OCI-LY7 (cell line): ENCODE data around the gene ABCC1.

Source experiments
- EZH2phosphoT487 ChIP-seq: fragments of 200-600 bp; sonication (generic); IDR thresholded peaks from 2 replicates; pipeline ENCODE4 v1.6.1; 2018; ENCODE audit warnings: low read depth, borderline replicate concordance, mild to moderate bottlenecking, mixed run types, antibody characterized with exemption, low read length, moderate library complexity, mixed read lengths
- TF ChIP-seq, protein P1 (sequence below): fragments of 200-600 bp; sonication (generic); conservative IDR thresholded peaks from 2 replicates; pipeline ENCODE4 v1.5.1; 2014; ENCODE audit warnings: mild to moderate bottlenecking, antibody characterized with exemption, low read length, moderate library complexity, mixed read lengths

DNA sequence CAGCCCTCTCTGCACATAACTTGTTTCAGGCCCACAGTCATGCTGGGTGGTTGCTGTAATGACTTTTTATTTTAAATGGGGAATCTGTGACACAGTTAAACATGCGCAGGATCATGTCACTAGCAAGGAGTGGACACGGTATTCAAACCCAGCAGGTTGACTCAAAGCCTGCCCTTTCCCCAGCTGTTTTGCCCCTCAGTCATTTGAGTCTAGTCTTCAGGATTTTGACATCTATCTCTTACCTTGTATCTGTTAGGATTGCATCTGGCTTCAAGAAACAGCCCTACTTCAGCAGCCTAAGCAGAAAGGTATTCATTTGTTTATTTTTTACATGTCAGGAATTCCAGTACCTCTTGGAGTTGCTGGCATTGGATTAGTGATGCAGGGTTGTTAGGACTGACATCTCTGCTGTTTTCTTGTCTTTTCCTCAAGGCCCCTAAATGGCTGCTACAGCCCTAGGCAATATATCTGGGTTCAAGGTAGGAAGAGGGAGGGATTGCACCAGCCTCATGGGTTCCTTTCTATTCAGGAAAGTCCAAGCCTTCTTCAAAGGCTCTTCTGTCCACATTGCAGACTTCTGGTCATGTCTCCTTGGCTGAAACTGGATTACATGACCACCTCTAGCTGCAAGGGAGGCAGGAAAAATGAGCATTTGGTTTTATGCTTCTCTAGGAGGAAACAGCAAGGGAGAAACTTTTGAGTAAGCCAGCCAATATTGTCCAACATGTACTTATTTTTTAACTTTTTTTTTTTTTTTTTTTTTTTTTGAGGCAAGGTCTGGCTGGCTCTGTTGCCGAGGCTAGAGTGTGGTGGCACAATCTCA is 22.8 kb downstream of the ABCC1 start:
- TF ChIP-seq, protein P1, sequence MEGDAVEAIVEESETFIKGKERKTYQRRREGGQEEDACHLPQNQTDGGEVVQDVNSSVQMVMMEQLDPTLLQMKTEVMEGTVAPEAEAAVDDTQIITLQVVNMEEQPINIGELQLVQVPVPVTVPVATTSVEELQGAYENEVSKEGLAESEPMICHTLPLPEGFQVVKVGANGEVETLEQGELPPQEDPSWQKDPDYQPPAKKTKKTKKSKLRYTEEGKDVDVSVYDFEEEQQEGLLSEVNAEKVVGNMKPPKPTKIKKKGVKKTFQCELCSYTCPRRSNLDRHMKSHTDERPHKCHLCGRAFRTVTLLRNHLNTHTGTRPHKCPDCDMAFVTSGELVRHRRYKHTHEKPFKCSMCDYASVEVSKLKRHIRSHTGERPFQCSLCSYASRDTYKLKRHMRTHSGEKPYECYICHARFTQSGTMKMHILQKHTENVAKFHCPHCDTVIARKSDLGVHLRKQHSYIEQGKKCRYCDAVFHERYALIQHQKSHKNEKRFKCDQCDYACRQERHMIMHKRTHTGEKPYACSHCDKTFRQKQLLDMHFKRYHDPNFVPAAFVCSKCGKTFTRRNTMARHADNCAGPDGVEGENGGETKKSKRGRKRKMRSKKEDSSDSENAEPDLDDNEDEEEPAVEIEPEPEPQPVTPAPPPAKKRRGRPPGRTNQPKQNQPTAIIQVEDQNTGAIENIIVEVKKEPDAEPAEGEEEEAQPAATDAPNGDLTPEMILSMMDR, result no peak
- TF ChIP-seq EZH2phosphoT487, result no peak
